Measurements from ENCODE around the gene NTN3.
A peak's percentile ranks its signal among the peaks of the same experiment; 100 is the strongest.

NTN3 gene

GRCh38 chr16:2487903-2488531, 16.9 kb downstream of the NTN3 start:
- H2BK12ac ChIP-seq (ENCODE audit: low read length) = peak overlapping the region; percentile 58
- no peak overlapping the region for H3K23ac ChIP-seq (ENCODE audit: low read depth, low read length, poor library complexity)
- H3K27me3 ChIP-seq (ENCODE audit: control insufficient read depth in 3 of 3, insufficient read depth in 3 of 3, low read depth in 1 of 3, low read length in 3 of 3) = no peaks in the 10 kb centered on the region
- no peak overlapping the region for H3K9ac ChIP-seq (ENCODE audit: low read depth, low read length, poor library complexity)
- H2BK5ac ChIP-seq (ENCODE audit: low read length) = no peak overlapping the region
- H3K14ac ChIP-seq (ENCODE audit: low read length) = peak overlapping the region; percentile 8
- H3K4me1 ChIP-seq (ENCODE audit: control insufficient read depth in 2 of 2, insufficient read depth in 1 of 2, low read depth in 1 of 2, low read length in 2 of 2) = peaks cover 0 to 2% of the 10 kb centered on the region in 2 donors
- no peak overlapping the region for H3K4me3 ChIP-seq (ENCODE audit: low read length in 2 of 2)
- H2AFZ ChIP-seq (ENCODE audit: low read length) = no peak overlapping the region
- H3K18ac ChIP-seq (ENCODE audit: low read length) = no peak overlapping the region
- H2AK5ac ChIP-seq (ENCODE audit: low read depth, low read length) = peak overlapping the region; percentile 37
- no peak overlapping the region for H3K27ac ChIP-seq (replicated peaks; ENCODE audit: low read length)
- H2BK120ac ChIP-seq (ENCODE audit: low read depth, low read length) = peak overlapping the region; percentile 61
- peaks cover 0 to 4% of the 10 kb centered on the region in 2 donors for H3K36me3 ChIP-seq (replicated peaks in 1 of 2; ENCODE audit: control insufficient read depth in 2 of 2, insufficient read depth in 2 of 2, low read length in 2 of 2)
- WGBS, 2 donors (ENCODE audit: extremely low coverage in 2 of 2, insufficient read length in 2 of 2, insufficient replicate concordance in 1 of 2) = no CpG with 5 or more reads among the region's 15 CpGs
- peaks cover 16% of the 10 kb centered on the region for H3K79me1 ChIP-seq (ENCODE audit: low read depth, low read length)
- H4K8ac ChIP-seq (ENCODE audit: low read depth, low read length) = no peak overlapping the region
- no peak overlapping the region for H3K4me2 ChIP-seq (ENCODE audit: insufficient read depth, low read length, poor library complexity, severe bottlenecking)
- H2BK15ac ChIP-seq (ENCODE audit: low read length) = no peak overlapping the region
- no peak overlapping the region for H3K4ac ChIP-seq (ENCODE audit: low read length)
- no peaks in the 10 kb centered on the region for H3K9me3 ChIP-seq (replicated peaks in 1 of 2; ENCODE audit: control insufficient read depth in 2 of 2, insufficient read depth in 1 of 2, low read depth in 1 of 2, low read length in 2 of 2)
- no peak overlapping the region for H4K91ac ChIP-seq (ENCODE audit: low read depth, low read length, poor library complexity)
- no peak for DNase-seq (ENCODE audit: low spot score)

- no peak for DNase-seq (ENCODE audit: low spot score)
- no peaks in the 10 kb centered on the region for H3K9me3 ChIP-seq (replicated peaks in 1 of 2; ENCODE audit: control insufficient read depth in 2 of 2, insufficient read depth in 1 of 2, low read depth in 1 of 2, low read length in 2 of 2)
- no peaks in the 10 kb centered on the region for H3K27me3 ChIP-seq (ENCODE audit: control insufficient read depth in 3 of 3, insufficient read depth in 3 of 3, low read depth in 1 of 3, low read length in 3 of 3)
- no peak overlapping the region for H3K4me3 ChIP-seq (ENCODE audit: low read length in 2 of 2)
- H4K91ac ChIP-seq (ENCODE audit: low read depth, low read length, poor library complexity) = no peak overlapping the region
- WGBS, 2 donors (ENCODE audit: extremely low coverage in 2 of 2, insufficient read length in 2 of 2, insufficient replicate concordance in 1 of 2) = no CpG with 5 or more reads among the region's 16 CpGs
- no peak overlapping the region for H3K18ac ChIP-seq (ENCODE audit: low read length)
- H2AFZ ChIP-seq (ENCODE audit: low read length) = no peak overlapping the region
- H3K4me2 ChIP-seq (ENCODE audit: insufficient read depth, low read length, poor library complexity, severe bottlenecking) = no peak overlapping the region
- H3K36me3 ChIP-seq (replicated peaks in 1 of 2; ENCODE audit: control insufficient read depth in 2 of 2, insufficient read depth in 2 of 2, low read length in 2 of 2) = peaks cover 0 to 7% of the 10 kb centered on the region in 2 donors
- H3K79me1 ChIP-seq (ENCODE audit: low read depth, low read length) = peaks cover 11% of the 10 kb centered on the region
- H2BK15ac ChIP-seq (ENCODE audit: low read length) = no peak overlapping the region
- H2BK5ac ChIP-seq (ENCODE audit: low read length) = no peak overlapping the region
- H3K4me1 ChIP-seq (ENCODE audit: control insufficient read depth in 2 of 2, insufficient read depth in 1 of 2, low read depth in 1 of 2, low read length in 2 of 2) = peaks cover 0 to 2% of the 10 kb centered on the region in 2 donors
- peak overlapping the region; percentile 9 for H3K9ac ChIP-seq (ENCODE audit: low read depth, low read length, poor library complexity)
- H3K27ac ChIP-seq (replicated peaks; ENCODE audit: low read length) = no peak overlapping the region
- H2BK12ac ChIP-seq (ENCODE audit: low read length) = no peak overlapping the region
- no peak overlapping the region for H3K14ac ChIP-seq (ENCODE audit: low read length)
- H3K23ac ChIP-seq (ENCODE audit: low read depth, low read length, poor library complexity) = peak overlapping the region; percentile 16
- no peak overlapping the region for H2BK120ac ChIP-seq (ENCODE audit: low read depth, low read length)
- H4K8ac ChIP-seq (ENCODE audit: low read depth, low read length) = no peak overlapping the region
- no peak overlapping the region for H3K4ac ChIP-seq (ENCODE audit: low read length)
- H2AK5ac ChIP-seq (ENCODE audit: low read depth, low read length) = no peak overlapping the region
Measured at GRCh38 chr16:2489581-2489980, 18.5 kb downstream of the NTN3 start.

- no peak overlapping the region for H2AFZ ChIP-seq (ENCODE audit: low read length)
- peaks cover 0 to 2% of the 10 kb centered on the region in 2 donors for H3K4me1 ChIP-seq (ENCODE audit: control insufficient read depth in 2 of 2, insufficient read depth in 1 of 2, low read depth in 1 of 2, low read length in 2 of 2)
- no peak overlapping the region for H3K4me2 ChIP-seq (ENCODE audit: insufficient read depth, low read length, poor library complexity, severe bottlenecking)
- WGBS, 2 donors (ENCODE audit: extremely low coverage in 2 of 2, insufficient read length in 2 of 2, insufficient replicate concordance in 1 of 2) = no CpG with 5 or more reads among the region's 23 CpGs
- H3K36me3 ChIP-seq (replicated peaks in 1 of 2; ENCODE audit: control insufficient read depth in 2 of 2, insufficient read depth in 2 of 2, low read length in 2 of 2) = peaks cover 0 to 7% of the 10 kb centered on the region in 2 donors
- no peak overlapping the region for H3K4ac ChIP-seq (ENCODE audit: low read length)
- no peak overlapping the region for H3K18ac ChIP-seq (ENCODE audit: low read length)
- DNase-seq (ENCODE audit: low spot score) = no peak
- H3K27ac ChIP-seq (replicated peaks; ENCODE audit: low read length) = no peak overlapping the region
- H3K9me3 ChIP-seq (replicated peaks in 1 of 2; ENCODE audit: control insufficient read depth in 2 of 2, insufficient read depth in 1 of 2, low read depth in 1 of 2, low read length in 2 of 2) = no peaks in the 10 kb centered on the region
- H2BK5ac ChIP-seq (ENCODE audit: low read length) = no peak overlapping the region
- H2AK5ac ChIP-seq (ENCODE audit: low read depth, low read length) = no peak overlapping the region
- no peak overlapping the region for H2BK12ac ChIP-seq (ENCODE audit: low read length)
- H4K8ac ChIP-seq (ENCODE audit: low read depth, low read length) = no peak overlapping the region
- no peak overlapping the region for H3K23ac ChIP-seq (ENCODE audit: low read depth, low read length, poor library complexity)
- no peak overlapping the region for H3K4me3 ChIP-seq (ENCODE audit: low read length in 2 of 2)
- H2BK15ac ChIP-seq (ENCODE audit: low read length) = no peak overlapping the region
- no peaks in the 10 kb centered on the region for H3K27me3 ChIP-seq (ENCODE audit: control insufficient read depth in 3 of 3, insufficient read depth in 3 of 3, low read depth in 1 of 3, low read length in 3 of 3)
- H3K9ac ChIP-seq (ENCODE audit: low read depth, low read length, poor library complexity) = no peak overlapping the region
- H3K14ac ChIP-seq (ENCODE audit: low read length) = no peak overlapping the region
- H4K91ac ChIP-seq (ENCODE audit: low read depth, low read length, poor library complexity) = no peak overlapping the region
- H3K79me1 ChIP-seq (ENCODE audit: low read depth, low read length) = peaks cover 11% of the 10 kb centered on the region
- no peak overlapping the region for H2BK120ac ChIP-seq (ENCODE audit: low read depth, low read length)
Measured at GRCh38 chr16:2490190-2491105, 19.4 kb downstream of the NTN3 start.

GRCh38 chr16:2492292-2492691, 21.2 kb downstream of the NTN3 start:
- Histone ChIP-seq H2BK120ac (ENCODE audit: low read depth, low read length) (no peak overlapping the region), H3K4me3 (ENCODE audit: low read length in 2 of 2) (peak overlapping the region in 1 of 2 donors; percentile 2), H3K9ac (ENCODE audit: low read depth, low read length, poor library complexity) (no peak overlapping the region), H3K27me3 (ENCODE audit: control insufficient read depth in 3 of 3, insufficient read depth in 3 of 3, low read depth in 1 of 3, low read length in 3 of 3) (no peaks in the 10 kb centered on the region), H3K4ac (ENCODE audit: low read length) (no peak overlapping the region), H2AK5ac (ENCODE audit: low read depth, low read length) (no peak overlapping the region), H3K36me3 (replicated peaks in 1 of 2; ENCODE audit: control insufficient read depth in 2 of 2, insufficient read depth in 2 of 2, low read length in 2 of 2) (peaks cover 13 to 22% of the 10 kb centered on the region in 2 donors), H3K4me2 (ENCODE audit: insufficient read depth, low read length, poor library complexity, severe bottlenecking) (no peak overlapping the region), H3K79me1 (ENCODE audit: low read depth, low read length) (peaks cover 9% of the 10 kb centered on the region), H3K18ac (ENCODE audit: low read length) (no peak overlapping the region), H3K4me1 (ENCODE audit: control insufficient read depth in 2 of 2, insufficient read depth in 1 of 2, low read depth in 1 of 2, low read length in 2 of 2) (no peaks in the 10 kb centered on the region), H2BK12ac (ENCODE audit: low read length) (no peak overlapping the region), H3K23ac (ENCODE audit: low read depth, low read length, poor library complexity) (peak overlapping the region; percentile 91), H3K27ac (replicated peaks; ENCODE audit: low read length) (no peak overlapping the region), H4K91ac (ENCODE audit: low read depth, low read length, poor library complexity) (no peak overlapping the region), H3K9me3 (replicated peaks in 1 of 2; ENCODE audit: control insufficient read depth in 2 of 2, insufficient read depth in 1 of 2, low read depth in 1 of 2, low read length in 2 of 2) (no peaks in the 10 kb centered on the region), H2AFZ (ENCODE audit: low read length) (no peak overlapping the region), H4K8ac (ENCODE audit: low read depth, low read length) (no peak overlapping the region), H3K14ac (ENCODE audit: low read length) (no peak overlapping the region), H2BK5ac (ENCODE audit: low read length) (no peak overlapping the region), H2BK15ac (ENCODE audit: low read length) (no peak overlapping the region)
- no CpG with 5 or more reads among the region's 13 CpGs for WGBS, 2 donors (ENCODE audit: extremely low coverage in 2 of 2, insufficient read length in 2 of 2, insufficient replicate concordance in 1 of 2)
- DNase-seq (ENCODE audit: low spot score) = no peak

Data from neuronal stem cell (in vitro differentiated cells).